ENCODE measurements around the gene ESPL1.

The ESPL1 gene

DNA sequence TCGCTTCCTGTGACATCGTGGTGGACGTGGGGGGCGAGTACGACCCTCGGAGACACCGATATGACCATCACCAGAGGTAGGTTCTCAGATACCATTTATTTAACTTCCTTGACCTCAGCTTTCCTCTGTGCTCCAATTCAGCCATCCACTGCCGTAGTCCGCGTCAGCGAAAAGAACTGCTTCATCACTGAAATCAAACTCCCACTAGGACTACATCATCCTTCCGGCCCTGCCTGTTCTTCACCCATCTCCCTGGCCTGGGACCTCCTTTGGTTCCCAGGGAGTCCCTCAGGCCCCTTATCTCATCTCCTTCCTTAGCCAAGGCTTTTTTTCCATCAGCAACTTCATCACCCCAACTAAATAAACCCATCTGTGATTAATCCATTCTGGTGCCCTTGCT is 32.1 kb downstream of the ESPL1 start:
- H3K4me3 ChIP-seq (ENCODE audit: low read depth, low read length) = peak overlapping the region; percentile 82
- TF ChIP-seq, protein P1, sequence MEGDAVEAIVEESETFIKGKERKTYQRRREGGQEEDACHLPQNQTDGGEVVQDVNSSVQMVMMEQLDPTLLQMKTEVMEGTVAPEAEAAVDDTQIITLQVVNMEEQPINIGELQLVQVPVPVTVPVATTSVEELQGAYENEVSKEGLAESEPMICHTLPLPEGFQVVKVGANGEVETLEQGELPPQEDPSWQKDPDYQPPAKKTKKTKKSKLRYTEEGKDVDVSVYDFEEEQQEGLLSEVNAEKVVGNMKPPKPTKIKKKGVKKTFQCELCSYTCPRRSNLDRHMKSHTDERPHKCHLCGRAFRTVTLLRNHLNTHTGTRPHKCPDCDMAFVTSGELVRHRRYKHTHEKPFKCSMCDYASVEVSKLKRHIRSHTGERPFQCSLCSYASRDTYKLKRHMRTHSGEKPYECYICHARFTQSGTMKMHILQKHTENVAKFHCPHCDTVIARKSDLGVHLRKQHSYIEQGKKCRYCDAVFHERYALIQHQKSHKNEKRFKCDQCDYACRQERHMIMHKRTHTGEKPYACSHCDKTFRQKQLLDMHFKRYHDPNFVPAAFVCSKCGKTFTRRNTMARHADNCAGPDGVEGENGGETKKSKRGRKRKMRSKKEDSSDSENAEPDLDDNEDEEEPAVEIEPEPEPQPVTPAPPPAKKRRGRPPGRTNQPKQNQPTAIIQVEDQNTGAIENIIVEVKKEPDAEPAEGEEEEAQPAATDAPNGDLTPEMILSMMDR (IDR thresholded peaks at IDR 0.05) = no peak
- H3K4me2 ChIP-seq (ENCODE audit: low read length) = peak overlapping the region; percentile 98
- H3K9me3 ChIP-seq (ENCODE audit: control insufficient read depth, low read length) = no peaks in the 10 kb centered on the region
- peaks cover 18% of the 10 kb centered on the region for H3K79me2 ChIP-seq
- H2AFZ ChIP-seq = peak overlapping the region; percentile 85
- peak overlapping the region; percentile 30 for H3K9ac ChIP-seq
- peak overlapping the region; percentile 79 for H3K27ac ChIP-seq
- no peaks in the 10 kb centered on the region for H3K36me3 ChIP-seq (ENCODE audit: control insufficient read depth, insufficient read depth, low read length)
- H3K4me1 ChIP-seq = peaks cover 20% of the 10 kb centered on the region
- no peaks in the 10 kb centered on the region for H3K27me3 ChIP-seq (ENCODE audit: control insufficient read depth, insufficient read depth, low read length)

DNA sequence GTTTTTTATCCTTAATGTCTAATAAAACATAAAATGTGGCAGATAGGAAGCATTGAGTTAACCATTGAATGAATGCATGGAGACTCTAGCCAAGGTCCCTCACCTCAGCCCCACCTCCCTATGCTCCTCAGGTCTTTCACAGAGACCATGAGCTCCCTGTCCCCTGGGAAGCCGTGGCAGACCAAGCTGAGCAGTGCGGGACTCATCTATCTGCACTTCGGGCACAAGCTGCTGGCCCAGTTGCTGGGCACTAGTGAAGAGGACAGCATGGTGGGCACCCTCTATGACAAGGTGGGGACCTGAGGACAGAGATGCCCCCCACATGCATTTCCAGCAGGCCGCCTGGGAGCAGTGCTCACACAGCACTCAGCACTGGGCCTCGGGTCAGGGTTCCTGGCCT is 34.8 kb downstream of the ESPL1 start:
- Histone ChIP-seq H3K36me3 (ENCODE audit: control insufficient read depth, insufficient read depth, low read length) (no peaks in the 10 kb centered on the region), H3K27ac (no peak overlapping the region), H3K27me3 (ENCODE audit: control insufficient read depth, insufficient read depth, low read length) (no peaks in the 10 kb centered on the region), H3K79me2 (peaks cover 5% of the 10 kb centered on the region), H3K9ac (no peak overlapping the region), H3K4me2 (ENCODE audit: low read length) (no peak overlapping the region), H2AFZ (no peak overlapping the region), H3K4me3 (ENCODE audit: low read depth, low read length) (no peak overlapping the region), H3K9me3 (ENCODE audit: control insufficient read depth, low read length) (no peaks in the 10 kb centered on the region), H3K4me1 (peaks cover 8% of the 10 kb centered on the region)
- TF ChIP-seq, protein P1 (IDR thresholded peaks at IDR 0.05) = no peak

DNA sequence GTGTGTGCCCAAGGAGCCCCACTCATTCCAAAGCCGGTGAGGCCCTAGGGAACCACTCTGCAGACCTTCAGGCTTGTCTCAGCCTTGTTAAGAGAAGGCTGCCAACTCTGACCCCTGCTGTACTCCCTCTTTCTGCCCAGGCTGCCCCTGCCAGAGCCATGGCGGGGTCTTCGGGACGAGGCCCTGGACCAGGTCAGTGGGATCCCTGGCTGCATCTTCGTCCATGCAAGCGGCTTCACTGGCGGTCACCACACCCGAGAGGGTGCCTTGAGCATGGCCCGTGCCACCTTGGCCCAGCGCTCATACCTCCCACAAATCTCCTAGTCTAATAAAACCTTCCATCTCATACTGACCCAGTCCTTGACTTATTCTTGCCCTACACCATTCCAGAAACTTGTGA is 38.7 kb downstream of the ESPL1 start:
- Histone ChIP-seq H2AFZ (no peak overlapping the region), H3K79me2 (no peaks in the 10 kb centered on the region), H3K27ac (no peak overlapping the region), H3K36me3 (ENCODE audit: control insufficient read depth, insufficient read depth, low read length) (no peaks in the 10 kb centered on the region), H3K9ac (no peak overlapping the region), H3K4me3 (ENCODE audit: low read depth, low read length) (no peak overlapping the region), H3K4me2 (ENCODE audit: low read length) (no peak overlapping the region), H3K4me1 (no peaks in the 10 kb centered on the region), H3K9me3 (ENCODE audit: control insufficient read depth, low read length) (no peaks in the 10 kb centered on the region), H3K27me3 (ENCODE audit: control insufficient read depth, insufficient read depth, low read length) (no peaks in the 10 kb centered on the region)
- TF ChIP-seq, protein P1 (IDR thresholded peaks at IDR 0.05) = no peak

DNA sequence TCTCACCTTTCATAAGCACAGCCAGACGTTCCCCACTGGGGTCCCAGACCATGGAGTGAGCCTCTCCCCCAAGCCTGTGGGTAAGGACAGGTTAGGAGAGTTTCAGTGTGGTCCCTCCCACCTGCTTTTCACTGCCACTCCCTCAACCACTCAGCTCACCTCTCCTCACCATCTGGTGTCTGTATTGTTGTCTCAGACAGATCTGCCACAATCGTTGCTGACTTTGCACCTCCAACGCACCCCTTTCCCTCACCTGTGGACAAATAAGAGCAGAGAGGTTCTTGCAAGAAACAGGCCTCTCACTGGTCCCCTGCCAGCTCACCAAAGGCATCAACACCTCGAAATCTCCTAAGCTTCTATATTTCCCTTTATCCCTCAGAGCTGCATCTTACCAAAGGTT is 40.2 kb downstream of the ESPL1 start:
- Histone ChIP-seq H2AFZ (no peak overlapping the region), H3K36me3 (ENCODE audit: control insufficient read depth, insufficient read depth, low read length) (no peaks in the 10 kb centered on the region), H3K4me1 (no peaks in the 10 kb centered on the region), H3K4me3 (ENCODE audit: low read depth, low read length) (no peak overlapping the region), H3K79me2 (no peaks in the 10 kb centered on the region), H3K9me3 (ENCODE audit: control insufficient read depth, low read length) (no peaks in the 10 kb centered on the region), H3K27ac (no peak overlapping the region), H3K9ac (no peak overlapping the region), H3K27me3 (ENCODE audit: control insufficient read depth, insufficient read depth, low read length) (no peaks in the 10 kb centered on the region), H3K4me2 (ENCODE audit: low read length) (no peak overlapping the region)
- TF ChIP-seq, protein P1 (IDR thresholded peaks at IDR 0.05) = no peak

DNA sequence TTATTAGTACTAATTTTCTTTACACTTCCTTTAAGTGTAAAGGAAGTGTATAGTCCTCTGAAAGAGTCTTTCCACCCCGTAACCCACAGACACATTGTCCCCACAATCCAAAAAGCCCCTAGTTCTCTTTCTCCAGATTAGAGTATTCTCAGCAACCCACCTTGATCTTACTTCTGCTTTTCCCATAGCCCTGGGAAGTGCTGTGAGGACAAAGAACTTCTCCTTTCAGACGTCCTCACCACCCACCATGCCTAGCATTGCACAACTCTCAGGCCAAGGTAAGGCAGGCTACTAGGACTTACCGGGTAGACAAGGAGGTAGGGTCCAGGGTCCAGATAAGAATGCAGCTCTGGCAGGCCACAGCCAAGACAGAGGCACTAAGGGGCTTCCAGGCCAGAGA is 45.9 kb downstream of the ESPL1 start:
- H3K79me2 ChIP-seq = peaks cover 2% of the 10 kb centered on the region
- H3K36me3 ChIP-seq (ENCODE audit: control insufficient read depth, insufficient read depth, low read length) = no peaks in the 10 kb centered on the region
- no peaks in the 10 kb centered on the region for H3K4me1 ChIP-seq
- no peak overlapping the region for H3K4me3 ChIP-seq (ENCODE audit: low read depth, low read length)
- no peaks in the 10 kb centered on the region for H3K27me3 ChIP-seq (ENCODE audit: control insufficient read depth, insufficient read depth, low read length)
- no peak overlapping the region for H3K27ac ChIP-seq
- H3K9me3 ChIP-seq (ENCODE audit: control insufficient read depth, low read length) = no peaks in the 10 kb centered on the region
- H2AFZ ChIP-seq = no peak overlapping the region
- no peak overlapping the region for H3K4me2 ChIP-seq (ENCODE audit: low read length)
- TF ChIP-seq, protein P1 (IDR thresholded peaks at IDR 0.05) = no peak
- H3K9ac ChIP-seq = no peak overlapping the region

Data from parathyroid adenoma (tissue), 2 donors.